HG02840 (cell line): ENCODE results near the gene ANTXR1.
A peak's percentile ranks its signal among the peaks of the same experiment; 100 is the strongest.

ENCODE experiments used
- ATAC-seq: cut with Tn5 transposase; IDR thresholded peaks from one replicate; pipeline ENCODE4 v1.9.1; 2021; ENCODE audit warnings: mild to moderate bottlenecking, moderate library complexity, moderate number of reproducible peaks; ENCODE audit not compliant: unreplicated experiment, low FRiP score

Gene ANTXR1

DNA sequence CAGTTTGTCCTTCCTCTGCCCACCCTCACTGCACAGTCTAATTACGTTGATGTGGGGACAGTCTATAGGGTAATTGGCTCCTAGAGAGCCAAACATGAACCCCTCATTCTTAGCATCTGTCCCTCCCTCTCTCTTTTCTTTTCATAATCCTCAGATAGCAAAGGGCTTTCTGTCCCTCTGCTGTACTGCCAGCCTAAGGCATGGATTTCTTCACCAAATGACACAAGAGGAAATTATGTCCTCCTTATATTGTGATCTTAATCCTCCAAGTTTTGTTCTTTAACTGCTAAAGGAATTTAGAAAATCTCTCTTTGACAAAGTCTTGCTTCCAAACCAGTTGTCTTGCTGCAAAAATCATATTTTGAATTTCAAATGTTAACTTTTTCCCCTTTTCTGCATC lies 18.5 kb downstream of the ANTXR1 start:
- no peak for ATAC-seq

DNA sequence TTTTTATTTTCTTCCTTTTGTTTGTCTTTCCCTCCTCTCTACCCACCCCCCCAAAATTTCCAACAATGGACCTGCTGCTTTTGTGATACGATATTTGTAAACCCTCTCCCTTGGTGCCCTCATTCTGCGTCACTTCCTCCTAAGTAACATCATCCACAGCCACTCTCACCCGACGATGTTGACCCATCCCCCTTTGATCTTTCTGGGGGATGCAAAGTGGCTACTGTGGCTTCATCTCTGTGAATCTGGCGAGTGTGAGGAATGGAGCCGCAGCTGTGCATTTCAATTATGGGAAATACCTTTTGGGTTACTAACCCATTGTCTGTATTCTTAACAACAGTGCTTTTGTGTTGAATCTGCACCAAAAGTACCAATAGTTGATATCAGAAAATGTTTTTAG lies 19.4 kb downstream of the ANTXR1 start:
- no peak for ATAC-seq

- ATAC-seq: no peak
Measured at GRCh38 chr2:69033461-69034095, 20.6 kb downstream of the ANTXR1 start.

GRCh38 chr2:69034122-69034521 lies 21.1 kb downstream of the ANTXR1 start:
- ATAC-seq: no peak

DNA sequence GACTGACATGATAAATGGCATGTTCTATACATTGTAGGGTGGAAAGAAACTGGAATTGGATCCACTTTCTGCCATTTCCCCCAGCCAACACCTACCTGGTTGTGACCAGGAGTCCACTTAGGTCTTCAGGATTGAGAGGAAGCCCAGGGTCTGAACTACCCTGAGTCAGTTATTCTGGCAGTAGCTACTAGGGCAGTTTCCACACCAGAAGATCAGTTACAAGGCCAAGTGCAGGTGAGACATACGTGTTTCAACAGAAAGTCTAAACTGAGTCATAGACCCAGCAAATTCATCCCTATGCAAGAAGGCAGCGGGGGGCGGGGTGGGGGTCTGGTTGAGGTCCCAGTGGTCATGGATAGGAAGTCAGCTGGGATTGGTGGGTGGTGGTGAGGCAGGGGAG lies 21.9 kb downstream of the ANTXR1 start:
- ATAC-seq: no peak

- no peak for ATAC-seq
Measured at GRCh38 chr2:69036926-69037325, 23.9 kb downstream of the ANTXR1 start.

- ATAC-seq: no peak
Measured at GRCh38 chr2:69041214-69041613, 28.2 kb downstream of the ANTXR1 start.

DNA sequence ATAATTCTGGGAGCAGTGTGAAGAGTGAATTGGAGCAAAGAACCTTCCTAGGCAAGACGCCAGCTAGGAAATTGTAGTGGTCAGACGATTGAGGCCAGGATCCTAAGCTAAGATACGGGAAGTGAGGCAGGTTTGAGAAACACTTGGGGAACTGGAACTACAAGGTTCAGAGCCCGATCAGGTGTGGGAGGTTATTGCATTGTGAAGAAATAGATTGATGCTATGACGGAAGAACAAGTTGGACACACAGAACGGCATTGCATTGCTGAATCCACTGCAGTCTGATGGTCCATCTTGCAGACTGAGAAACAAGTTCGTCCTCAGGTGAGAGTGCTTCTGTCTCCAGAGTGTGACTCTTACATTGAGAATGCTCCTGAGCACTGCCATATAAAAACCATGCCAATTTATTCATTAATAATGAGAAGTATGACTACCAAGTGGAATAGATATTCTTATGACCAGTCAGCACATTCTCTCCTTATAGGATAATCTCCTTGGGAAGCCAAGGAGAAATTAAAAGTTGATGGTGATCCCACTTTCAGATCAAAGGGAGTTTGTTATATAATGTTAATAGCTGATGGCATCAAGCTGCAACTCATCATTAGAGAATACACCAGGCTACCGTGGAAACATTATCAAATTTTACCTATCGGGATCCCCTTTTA lies 30.9 kb downstream of the ANTXR1 start:
- no peak for ATAC-seq

DNA sequence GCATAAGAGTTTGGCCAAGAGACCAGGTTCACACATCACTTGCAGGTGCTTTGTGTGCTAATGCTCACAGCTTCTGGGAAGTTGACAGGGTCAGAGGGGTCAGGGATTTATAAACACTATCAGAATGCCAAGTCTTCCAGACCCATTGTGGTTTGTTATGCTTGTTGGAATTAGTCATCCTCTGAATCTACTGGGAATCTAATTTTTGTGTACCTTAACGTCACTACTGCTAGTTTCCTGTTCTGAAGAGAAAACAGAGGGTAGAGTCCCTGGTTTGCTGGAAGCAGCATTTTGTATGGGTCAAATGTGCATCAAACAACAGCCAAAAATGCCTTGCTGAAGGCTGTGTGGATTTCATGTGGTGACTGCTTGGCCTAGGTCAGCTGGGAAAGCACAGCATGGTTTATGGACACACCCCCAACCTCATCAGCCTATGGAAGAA lies 33.3 kb downstream of the ANTXR1 start:
- ATAC-seq: no peak

- no peak for ATAC-seq
Measured at GRCh38 chr2:69047625-69048145, 34.7 kb downstream of the ANTXR1 start.

GRCh38 chr2:69050802-69051201 lies 37.8 kb downstream of the ANTXR1 start:
- ATAC-seq: no peak

GRCh38 chr2:69053416-69053965 lies 40.5 kb downstream of the ANTXR1 start:
- ATAC-seq: no peak

- peak; percentile 58 for ATAC-seq
Measured at GRCh38 chr2:69054431-69054830, 41.5 kb downstream of the ANTXR1 start.

GRCh38 chr2:69055688-69056470 lies 42.9 kb downstream of the ANTXR1 start:
- ATAC-seq: no peak

- no peak for ATAC-seq
Measured at GRCh38 chr2:69057660-69058059, 44.7 kb downstream of the ANTXR1 start.

DNA sequence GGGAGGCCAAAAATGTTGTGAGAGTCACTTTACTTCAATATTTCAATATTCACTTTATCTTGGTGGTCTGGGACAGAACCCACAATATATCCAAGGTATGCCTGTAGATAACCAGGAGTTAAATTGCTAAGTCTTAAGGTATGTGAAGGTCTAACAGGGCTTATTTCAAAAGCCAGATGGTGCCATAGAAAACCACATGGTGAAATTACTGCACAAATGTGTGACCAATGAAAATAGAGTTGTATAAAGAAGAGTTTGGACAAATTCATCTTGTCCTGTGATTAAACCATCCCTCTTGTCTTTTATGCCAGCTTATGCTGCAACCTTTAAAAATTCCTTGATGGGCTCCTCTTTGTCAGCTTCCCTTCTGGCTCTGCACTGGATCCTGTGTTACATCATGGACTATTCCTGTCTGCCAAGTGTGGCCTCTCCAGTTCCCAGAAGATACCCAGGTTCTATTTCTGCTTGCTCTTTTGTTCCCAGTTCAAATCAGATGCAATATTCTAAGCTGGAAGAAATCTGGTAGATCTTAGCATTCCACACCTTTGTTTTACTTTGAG lies 46.8 kb downstream of the ANTXR1 start:
- ATAC-seq: no peak

GRCh38 chr2:69060938-69061501 lies 48.0 kb downstream of the ANTXR1 start:
- ATAC-seq: no peak

GRCh38 chr2:69061525-69061924 lies 48.5 kb downstream of the ANTXR1 start:
- ATAC-seq: no peak

DNA sequence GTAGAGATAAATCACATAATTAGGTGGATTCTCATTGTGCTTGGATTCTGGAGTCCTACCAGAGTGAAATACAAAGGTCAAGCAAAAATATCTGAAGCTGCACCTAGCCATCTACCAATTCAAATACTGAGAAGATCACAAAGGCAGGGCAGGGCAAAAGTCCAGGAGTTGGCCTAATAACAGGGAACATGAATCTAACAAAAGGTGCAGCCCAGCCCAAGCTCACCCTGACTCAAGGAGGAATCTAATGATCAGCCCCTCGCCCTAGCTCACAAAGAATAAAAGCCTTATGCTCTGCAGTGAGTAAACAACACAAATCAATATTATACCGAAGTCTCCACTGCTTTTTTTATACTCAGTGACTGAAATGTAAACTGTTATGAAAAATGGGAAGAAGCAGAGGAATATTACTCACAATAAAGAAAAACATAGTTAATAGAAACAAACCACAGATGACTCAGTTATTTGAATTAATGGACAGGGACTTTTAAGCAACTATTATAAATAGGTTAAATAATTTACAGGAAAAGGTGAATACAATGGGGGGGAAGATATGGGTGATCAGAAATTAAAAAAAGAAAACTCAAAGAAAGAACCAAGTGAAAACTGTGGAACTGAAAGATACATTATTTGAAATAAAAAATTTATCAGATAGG lies 49.5 kb downstream of the ANTXR1 start:
- ATAC-seq: no peak
